ENCODE measurements around the gene CHST4. TPM values are rescaled to one million over a fixed set of nuclear protein-coding genes. Genes with fewer than 3 reads are reported as not detected.
A peak's percentile ranks its signal among the peaks of the same experiment; 100 is the strongest.
"Not testable (repeated sequence)": the region's sequence is repeated elsewhere in the genome, so short reads cannot be mapped to it uniquely, and the experiment has no call there.

Gene CHST4
- total RNA-seq (2014; rRNA removed; shearing (Covaris generic); ENCODE audit: low replicate concordance): 0.47 TPM in 1 of 2 replicates, not detected in the other

DNA sequence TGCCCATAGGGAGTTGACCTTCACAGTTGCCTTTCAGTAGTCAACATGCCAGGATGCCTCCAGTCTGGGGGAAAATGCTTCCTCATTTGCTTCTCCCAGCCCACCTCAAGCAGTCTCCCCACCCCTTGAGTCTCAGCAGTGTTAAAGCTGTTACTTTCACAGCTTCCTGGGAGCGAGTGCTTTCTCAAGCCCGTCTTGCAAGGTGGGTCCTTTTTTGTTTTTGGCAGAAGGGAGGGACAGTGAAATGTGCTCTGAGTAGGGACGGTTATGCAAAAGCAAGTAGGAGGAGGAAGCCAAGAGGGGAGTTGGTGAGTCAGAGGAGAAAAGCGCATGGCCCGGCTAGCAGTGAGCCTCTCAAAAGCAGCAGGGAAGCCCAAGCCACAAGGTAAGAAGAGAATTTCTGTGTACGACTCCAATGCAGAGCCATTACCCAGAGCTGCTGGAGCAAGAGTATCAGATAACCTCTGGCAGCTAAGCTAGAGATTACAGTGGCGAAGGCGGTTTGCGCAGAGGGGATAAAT lies at the start of gene CHST4:
CHST4 (plus strand) TSS at position 316 of the 521 bp plus-strand sequence. CDS start 10,252 bp downstream, outside the sequence.
- Histone ChIP-seq H3K4me3 (no peak within 1 kb of the TSS), H3K27me3 (no peaks in the 10 kb centered on the region), H3K36me3 (no peaks in the 10 kb centered on the region), H3K9me3 (no peaks in the 10 kb centered on the region)
- DNase-seq: peak; percentile 65

DNA sequence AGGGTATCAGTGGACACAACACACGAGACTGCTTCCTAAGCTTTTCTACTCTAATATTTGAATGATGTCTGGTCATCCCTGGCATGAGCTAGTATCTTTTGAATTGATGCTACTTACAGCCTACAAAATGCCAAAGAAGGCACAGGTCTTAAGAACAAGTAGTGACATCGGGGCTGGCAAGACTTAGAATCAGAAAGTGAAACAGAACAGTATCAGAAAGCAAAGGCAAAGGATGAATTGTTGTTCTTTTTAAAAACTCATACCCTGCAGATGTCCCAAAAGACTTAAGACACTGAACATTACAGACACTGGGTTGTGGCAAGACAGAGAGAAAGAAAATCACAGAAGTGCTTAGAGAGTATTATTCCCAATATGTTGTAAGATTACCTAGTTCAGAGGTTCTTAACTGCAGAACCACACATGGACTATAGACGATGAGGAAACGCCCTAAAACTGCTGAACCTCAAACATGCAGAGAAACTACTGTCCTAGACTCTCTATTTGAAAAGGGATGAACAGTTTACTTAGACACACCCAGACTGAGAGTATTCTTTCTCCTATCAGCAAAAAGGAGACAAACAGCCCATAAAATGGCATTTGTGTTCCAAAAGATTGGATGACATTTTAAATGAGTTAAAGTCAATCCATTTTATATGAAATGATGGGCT lies 49.6 kb upstream of the CHST4 start:
- Histone ChIP-seq H3K36me3 (no peaks in the 10 kb centered on the region), H3K4me3 (no peak overlapping the region), H3K27me3 (no peaks in the 10 kb centered on the region), H3K9me3 (no peaks in the 10 kb centered on the region)
- no peak for DNase-seq

- Histone ChIP-seq H3K36me3 (no peaks in the 10 kb centered on the region), H3K9me3 (no peaks in the 10 kb centered on the region), H3K27me3 (no peaks in the 10 kb centered on the region), H3K4me3 (no peak overlapping the region)
- DNase-seq: no peak
Observed at GRCh38 chr16:71479420-71479819, 46.8 kb upstream of the CHST4 start.

- no peak for DNase-seq
- H3K36me3 ChIP-seq: no peaks in the 10 kb centered on the region
Observed at GRCh38 chr16:71480956-71481355, 45.3 kb upstream of the CHST4 start.

DNA sequence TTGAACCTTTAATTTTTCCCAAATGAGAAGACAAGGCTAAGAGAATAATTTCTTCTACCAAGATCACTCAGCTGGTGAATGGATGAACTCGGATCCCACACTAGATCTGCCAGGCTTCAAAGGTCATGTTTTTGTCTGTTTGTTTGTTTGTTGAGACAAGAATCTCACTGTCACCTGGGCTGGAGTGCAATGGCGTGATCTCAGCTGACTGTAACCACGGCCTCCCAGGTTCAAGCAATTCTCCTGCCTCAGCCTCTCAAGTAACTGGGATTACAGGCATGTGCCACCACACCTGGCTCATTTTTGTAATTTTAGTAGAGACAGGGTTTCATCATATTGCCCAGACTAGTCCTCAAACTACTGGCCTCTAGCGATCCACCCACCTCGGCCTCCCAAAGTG lies 43.7 kb upstream of the CHST4 start:
- Histone ChIP-seq H3K27me3 (no peaks in the 10 kb centered on the region), H3K9me3 (no peaks in the 10 kb centered on the region), H3K36me3 (no peaks in the 10 kb centered on the region), H3K4me3 (no peak overlapping the region)
- no peak for DNase-seq

More at GRCh38 chr16:71480956-71481355, 45.3 kb upstream of the CHST4 start:
- Histone ChIP-seq H3K9me3 (no peaks in the 10 kb centered on the region), H3K4me3 (no peak overlapping the region), H3K27me3 (no peaks in the 10 kb centered on the region)

DNA sequence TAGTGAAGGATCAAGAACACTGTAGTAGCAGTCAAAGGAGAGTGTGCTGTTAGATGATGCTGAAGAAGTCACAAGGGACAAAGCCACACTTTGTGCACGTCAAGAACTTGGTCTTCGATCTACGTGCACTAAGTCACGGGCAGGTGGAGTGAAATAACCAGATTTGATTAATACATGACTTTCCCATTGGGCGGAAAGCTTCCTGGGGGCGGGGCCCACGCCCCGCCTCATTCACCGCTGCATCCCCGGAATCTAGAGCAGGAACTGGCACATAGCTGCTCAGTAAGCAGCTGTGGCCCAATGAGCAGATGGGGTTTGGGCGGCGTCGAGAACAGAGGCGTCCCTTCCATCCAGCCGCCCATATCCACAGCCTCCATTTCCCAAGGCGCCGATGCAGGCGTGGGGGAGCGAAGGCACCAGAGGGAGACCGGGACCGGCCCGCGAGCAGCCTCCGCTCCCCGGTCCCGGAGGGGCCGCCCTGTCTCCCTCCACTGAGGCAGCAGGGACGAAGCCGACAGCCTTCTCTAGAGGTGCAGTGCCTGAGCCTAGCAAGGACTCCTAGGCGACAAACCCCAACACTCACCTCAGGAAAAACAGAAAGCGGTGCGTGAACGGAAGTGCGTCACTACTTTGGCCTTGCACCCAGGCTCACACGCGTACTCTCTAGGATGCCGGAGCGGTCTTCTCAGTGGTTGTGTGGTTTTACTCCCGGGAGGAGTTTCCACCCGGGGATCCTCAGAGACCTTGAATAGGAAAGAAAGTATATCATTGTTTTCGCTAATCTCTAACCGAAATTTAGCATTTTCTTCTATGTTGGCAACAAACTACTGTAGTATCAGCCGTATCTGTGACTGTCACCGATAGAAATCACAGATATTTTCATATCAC lies 42.0 kb upstream of the CHST4 start:
- Histone ChIP-seq H3K27me3 (no peaks in the 10 kb centered on the region), H3K36me3 (no peaks in the 10 kb centered on the region), H3K4me3 (peak overlapping the region; percentile 86), H3K9me3 (no peaks in the 10 kb centered on the region)
- DNase-seq: peak; percentile 72

DNA sequence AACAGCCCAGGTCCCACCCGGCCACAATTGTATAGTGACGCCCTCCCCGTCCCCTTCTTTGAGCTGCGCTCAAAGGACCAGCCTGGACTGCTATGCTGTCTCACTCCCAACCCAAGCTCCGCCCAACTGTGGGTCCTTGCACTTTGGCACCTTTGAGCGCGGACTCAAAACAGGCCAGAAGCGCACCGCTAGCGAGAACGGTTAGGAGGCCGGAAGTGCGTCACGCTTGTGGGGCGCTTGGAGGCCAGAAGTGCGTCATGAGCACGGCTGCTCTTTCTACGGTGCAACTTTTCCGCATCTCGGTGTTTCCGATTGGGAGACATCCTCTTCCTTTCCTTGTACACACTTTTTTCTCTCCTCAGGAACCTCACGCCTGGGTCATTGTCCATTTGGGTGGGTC lies 37.1 kb upstream of the CHST4 start, which contains the start of gene ZNF19:
ZNF19 (minus strand) TSS at position 203 of the 400 bp plus-strand sequence. CDS start 7,210 bp downstream, outside the sequence.
- no peak within 1 kb of the TSS for H3K4me3 ChIP-seq
- no peaks in the 10 kb centered on the region for H3K9me3 ChIP-seq
- no peaks in the 10 kb centered on the region for H3K36me3 ChIP-seq
- H3K27me3 ChIP-seq: no peaks in the 10 kb centered on the region
- no peak for DNase-seq

GRCh38 chr16:71490361-71490760 lies 35.9 kb upstream of the CHST4 start:
- no peaks in the 10 kb centered on the region for H3K36me3 ChIP-seq

GRCh38 chr16:71491054-71491453 lies 35.2 kb upstream of the CHST4 start:
- no peak for DNase-seq
- no peaks in the 10 kb centered on the region for H3K27me3 ChIP-seq
- no peaks in the 10 kb centered on the region for H3K9me3 ChIP-seq
- H3K36me3 ChIP-seq: no peaks in the 10 kb centered on the region
- H3K4me3 ChIP-seq: no peak overlapping the region

More at GRCh38 chr16:71490361-71490760, 35.9 kb upstream of the CHST4 start:
- no peak overlapping the region for H3K4me3 ChIP-seq
- DNase-seq: no peak
- H3K9me3 ChIP-seq: no peaks in the 10 kb centered on the region
- no peaks in the 10 kb centered on the region for H3K27me3 ChIP-seq

GRCh38 chr16:71492786-71493185 lies 33.4 kb upstream of the CHST4 start:
- Histone ChIP-seq H3K4me3 (no peak overlapping the region), H3K9me3 (no peaks in the 10 kb centered on the region), H3K27me3 (no peaks in the 10 kb centered on the region), H3K36me3 (no peaks in the 10 kb centered on the region)
- DNase-seq: no peak

GRCh38 chr16:71493213-71493612 lies 33.0 kb upstream of the CHST4 start:
- Histone ChIP-seq H3K27me3 (no peaks in the 10 kb centered on the region), H3K4me3 (no peak overlapping the region), H3K36me3 (no peaks in the 10 kb centered on the region), H3K9me3 (no peaks in the 10 kb centered on the region)
- no peak for DNase-seq

- Histone ChIP-seq H3K4me3 (no peak overlapping the region), H3K27me3 (no peaks in the 10 kb centered on the region), H3K9me3 (no peaks in the 10 kb centered on the region), H3K36me3 (no peaks in the 10 kb centered on the region)
- no peak for DNase-seq
Observed at GRCh38 chr16:71498031-71498430, 28.2 kb upstream of the CHST4 start.

DNA sequence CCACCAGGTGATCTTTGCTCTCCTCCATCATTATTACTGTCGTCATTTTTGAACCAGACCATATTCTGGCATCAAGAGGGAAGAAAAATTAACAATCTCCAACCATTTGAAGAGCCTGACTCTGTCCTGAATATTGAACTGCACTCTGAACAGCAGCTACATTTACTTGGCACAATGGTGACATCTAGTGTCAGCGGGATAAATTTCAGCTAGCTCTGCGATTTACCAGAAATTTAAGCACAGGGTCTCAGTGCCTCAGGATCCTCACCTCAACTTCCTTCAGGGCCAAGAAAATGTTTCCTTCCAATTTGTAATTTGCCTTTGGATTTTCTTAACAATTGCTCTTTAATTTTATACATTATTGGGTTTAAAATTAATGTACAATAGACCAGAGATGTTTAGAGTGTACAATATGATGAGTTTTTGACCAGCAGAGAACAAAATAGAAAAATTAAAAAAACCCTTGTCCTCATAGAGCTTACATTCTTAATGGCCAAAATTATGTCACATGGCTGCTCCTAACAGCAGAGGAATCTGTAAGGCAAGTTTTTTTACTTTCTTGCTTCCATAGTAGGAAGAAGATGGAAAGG lies 26.4 kb upstream of the CHST4 start:
- H3K36me3 ChIP-seq: no peaks in the 10 kb centered on the region
- H3K9me3 ChIP-seq: no peaks in the 10 kb centered on the region
- no peak for DNase-seq
- H3K27me3 ChIP-seq: no peaks in the 10 kb centered on the region
- H3K4me3 ChIP-seq: no peak overlapping the region

- H3K4me3 ChIP-seq: no peak overlapping the region
- no peak for DNase-seq
Observed at GRCh38 chr16:71500964-71501363, 25.3 kb upstream of the CHST4 start.

DNA sequence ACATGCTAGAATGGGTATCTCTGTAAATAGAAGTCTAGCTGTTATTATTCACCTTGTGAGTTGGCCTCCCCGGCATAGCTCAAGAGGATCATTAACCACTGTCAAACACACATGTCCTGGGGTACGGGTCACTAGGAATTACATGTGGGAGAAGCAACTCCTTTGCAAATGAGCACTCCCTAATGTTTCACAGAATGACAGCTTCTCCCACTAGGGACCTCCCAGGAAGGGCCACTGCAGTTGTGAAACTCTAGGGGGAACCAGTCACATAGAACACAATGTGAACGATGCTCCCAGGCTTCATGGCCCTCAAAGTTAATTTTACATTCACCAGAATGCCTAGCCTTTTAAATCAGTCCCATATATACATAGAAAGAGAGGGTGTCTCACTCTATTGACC lies 24.7 kb upstream of the CHST4 start:
- Histone ChIP-seq H3K27me3 (no peaks in the 10 kb centered on the region; the same call in 1 of the 2 replicates), H3K36me3 (no peaks in the 10 kb centered on the region), H3K9me3 (no peaks in the 10 kb centered on the region), H3K4me3 (no peak overlapping the region)
- DNase-seq: no peak

More at GRCh38 chr16:71500964-71501363, 25.3 kb upstream of the CHST4 start:
- H3K9me3 ChIP-seq: no peaks in the 10 kb centered on the region
- H3K27me3 ChIP-seq: no peaks in the 10 kb centered on the region; the same call in 1 of the 2 replicates
- H3K36me3 ChIP-seq: no peaks in the 10 kb centered on the region

DNA sequence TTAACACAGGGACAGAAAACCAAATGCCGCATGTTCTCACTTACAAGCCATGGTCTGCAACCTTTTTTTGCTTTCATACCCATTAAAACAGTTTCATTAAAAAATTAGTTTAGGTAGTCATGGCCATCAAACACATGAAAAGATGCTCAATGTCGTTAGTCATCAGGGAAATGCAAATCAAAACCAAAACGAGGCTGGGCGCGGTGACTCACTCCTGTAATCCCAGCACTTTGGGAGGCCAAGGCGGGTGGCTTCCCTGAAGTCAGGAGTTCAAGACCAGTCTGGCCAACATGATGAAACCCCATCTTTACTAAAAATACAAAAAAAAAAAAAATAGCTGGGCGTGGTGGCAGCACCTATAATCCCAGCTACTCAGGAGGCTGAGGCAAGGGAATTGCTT lies 22.2 kb upstream of the CHST4 start:
- H3K9me3 ChIP-seq, H3K27me3 ChIP-seq, H3K4me3 ChIP-seq, H3K36me3 ChIP-seq: not testable (repeated sequence)
- peak; percentile 8 for DNase-seq

GRCh38 chr16:71504901-71505300 lies 21.3 kb upstream of the CHST4 start:
- Histone ChIP-seq H3K27me3 (no peaks in the 10 kb centered on the region; the same call in 1 of the 2 replicates), H3K9me3 (no peaks in the 10 kb centered on the region), H3K36me3 (no peaks in the 10 kb centered on the region), H3K4me3 (no peak overlapping the region)
- DNase-seq: no peak
